ENCODE results near the gene ZNF554. TPM values are rescaled to one million over a fixed set of nuclear protein-coding genes. Genes with fewer than 3 reads are reported as not detected.

ZNF554 gene
- 0.98 and 2.9 TPM in 2 replicates for total RNA-seq

GRCh38 chr19:2819540-2820111 is at the start of gene ZNF554:
Gene ZNF554 (plus strand): TSS chr19:2819868. CDS start chr19:2820072, 204 bp downstream.

GRCh38 chr19:2782936-2783780 is 36.5 kb upstream of the ZNF554 start, which contains the start of gene SGTA:
Gene SGTA (minus strand): TSS chr19:2783273. CDS start chr19:2769068, 14,205 bp downstream.

GRCh38 chr19:2785244-2785997 is 34.2 kb upstream of the ZNF554 start, which contains the start of gene THOP1:
Gene THOP1 (plus strand): TSS chr19:2785503. CDS start chr19:2785663, 160 bp downstream.

GRCh38 chr19:2840794-2841791 is 21.4 kb downstream of the ZNF554 start, which contains the start of gene ZNF555:
Gene ZNF555 (plus strand): TSS chr19:2841475. CDS start chr19:2841573, 98 bp downstream.

GRCh38 chr19:2867025-2867991 is 47.6 kb downstream of the ZNF554 start, which contains the start of gene ZNF556:
Gene ZNF556 (plus strand): TSS chr19:2867335. CDS start chr19:2867422, 87 bp downstream.

Other genes with a start within 250 kb of the ZNF554 start
- gene GNG7, start 117.2 kb upstream of the ZNF554 start, total RNA-seq = under 0.01 and 1.1 TPM in 2 replicates
- 2.3 and 7.2 TPM in 2 replicates for gene DIRAS1, start 98.5 kb upstream of the ZNF554 start, total RNA-seq
- 38.9 and 51.1 TPM in 2 replicates for gene SLC39A3, start 79.9 kb upstream of the ZNF554 start, total RNA-seq
- gene SGTA, start 36.6 kb upstream of the ZNF554 start, total RNA-seq = 76.7 and 92.1 TPM in 2 replicates
- gene THOP1, start 34.4 kb upstream of the ZNF554 start, total RNA-seq = 54.4 and 181 TPM in 2 replicates
- gene ZNF555, start 21.6 kb downstream of the ZNF554 start, total RNA-seq = 3.1 and 5.3 TPM in 2 replicates
- 0.16 TPM in 1 of 2 replicates, not detected in the other for gene ZNF556, start 47.5 kb downstream of the ZNF554 start, total RNA-seq
- gene ZNF57, start 81.1 kb downstream of the ZNF554 start, total RNA-seq = 3.1 and 3.2 TPM in 2 replicates
- gene ZNF77, start 125.1 kb downstream of the ZNF554 start, total RNA-seq = 1.6 and 4.1 TPM in 2 replicates
- 0.49 and 0.51 TPM in 2 replicates for gene TLE6, start 157.7 kb downstream of the ZNF554 start, total RNA-seq
- 0.16 and 5.6 TPM in 2 replicates for gene TLE2, start 209.4 kb downstream of the ZNF554 start, total RNA-seq
- gene TLE5, start 242.6 kb downstream of the ZNF554 start, total RNA-seq = 288 and 469 TPM in 2 replicates

Data from mesangial cell (primary cell).